ENCODE results near the gene ROR1.

DNA sequence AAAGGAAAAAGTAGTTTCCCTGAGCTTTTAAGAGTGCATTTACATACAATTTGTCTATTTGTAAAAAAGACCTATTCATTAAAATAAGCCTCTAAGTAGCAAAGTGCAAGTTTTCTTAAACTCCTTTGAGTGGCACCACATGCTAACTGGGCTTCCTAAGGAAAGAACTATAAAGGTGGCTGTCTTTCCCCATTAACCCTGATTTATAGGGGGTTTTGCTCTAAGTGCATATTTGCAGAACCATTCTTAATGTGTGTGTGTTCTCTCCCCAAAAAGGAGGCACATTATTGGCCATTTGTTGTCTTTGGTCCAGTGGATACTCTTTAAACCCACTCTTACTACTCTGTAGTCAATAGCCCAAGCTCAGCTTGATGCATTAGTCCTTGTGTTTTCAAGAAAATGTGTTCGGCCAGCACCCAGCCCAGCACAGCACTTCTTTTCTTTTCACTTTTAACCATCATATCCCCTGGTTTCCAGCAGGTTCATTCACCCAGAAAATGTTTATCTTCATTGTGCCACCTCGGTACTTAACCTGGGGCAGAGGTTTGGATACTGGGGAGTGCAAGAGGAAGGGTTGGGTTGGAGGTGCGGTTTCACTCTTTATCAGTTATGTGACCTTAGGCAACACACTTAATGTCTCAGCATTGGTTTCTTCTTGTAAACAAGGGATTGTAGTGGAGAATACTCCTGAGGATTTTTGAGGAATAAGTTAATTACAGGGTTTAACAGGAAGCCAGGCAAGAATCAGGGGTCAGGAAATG, 267.7 kb downstream of the ROR1 start:
- no peak for TF ChIP-seq EP300 (IDR thresholded peaks at IDR 0.05)
- TF ChIP-seq, protein P1, sequence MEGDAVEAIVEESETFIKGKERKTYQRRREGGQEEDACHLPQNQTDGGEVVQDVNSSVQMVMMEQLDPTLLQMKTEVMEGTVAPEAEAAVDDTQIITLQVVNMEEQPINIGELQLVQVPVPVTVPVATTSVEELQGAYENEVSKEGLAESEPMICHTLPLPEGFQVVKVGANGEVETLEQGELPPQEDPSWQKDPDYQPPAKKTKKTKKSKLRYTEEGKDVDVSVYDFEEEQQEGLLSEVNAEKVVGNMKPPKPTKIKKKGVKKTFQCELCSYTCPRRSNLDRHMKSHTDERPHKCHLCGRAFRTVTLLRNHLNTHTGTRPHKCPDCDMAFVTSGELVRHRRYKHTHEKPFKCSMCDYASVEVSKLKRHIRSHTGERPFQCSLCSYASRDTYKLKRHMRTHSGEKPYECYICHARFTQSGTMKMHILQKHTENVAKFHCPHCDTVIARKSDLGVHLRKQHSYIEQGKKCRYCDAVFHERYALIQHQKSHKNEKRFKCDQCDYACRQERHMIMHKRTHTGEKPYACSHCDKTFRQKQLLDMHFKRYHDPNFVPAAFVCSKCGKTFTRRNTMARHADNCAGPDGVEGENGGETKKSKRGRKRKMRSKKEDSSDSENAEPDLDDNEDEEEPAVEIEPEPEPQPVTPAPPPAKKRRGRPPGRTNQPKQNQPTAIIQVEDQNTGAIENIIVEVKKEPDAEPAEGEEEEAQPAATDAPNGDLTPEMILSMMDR (IDR thresholded peaks at IDR 0.05): no peak
- TF ChIP-seq POLR2A (IDR thresholded peaks at IDR 0.05): no peak
- TF ChIP-seq POLR2AphosphoS5 (IDR thresholded peaks at IDR 0.05): peak in 1 of 3 donors; percentile 2
